Smooth muscle cell of trachea (primary cell): ENCODE data around the gene ANKRD13B. TPM values are rescaled to one million over a fixed set of nuclear protein-coding genes. Genes with fewer than 3 reads are reported as not detected.

ENCODE experiments used
- total RNA-seq: library from RNA; depleted of rRNA; stranded (reverse); fragments of >200 nt; gene quantifications from 2 replicates; pipeline ENCODE4 v1.2.1, GENCODE V29; 2014

The ANKRD13B gene
- total RNA-seq = 7.0 and 19.5 TPM in 2 replicates

DNA sequence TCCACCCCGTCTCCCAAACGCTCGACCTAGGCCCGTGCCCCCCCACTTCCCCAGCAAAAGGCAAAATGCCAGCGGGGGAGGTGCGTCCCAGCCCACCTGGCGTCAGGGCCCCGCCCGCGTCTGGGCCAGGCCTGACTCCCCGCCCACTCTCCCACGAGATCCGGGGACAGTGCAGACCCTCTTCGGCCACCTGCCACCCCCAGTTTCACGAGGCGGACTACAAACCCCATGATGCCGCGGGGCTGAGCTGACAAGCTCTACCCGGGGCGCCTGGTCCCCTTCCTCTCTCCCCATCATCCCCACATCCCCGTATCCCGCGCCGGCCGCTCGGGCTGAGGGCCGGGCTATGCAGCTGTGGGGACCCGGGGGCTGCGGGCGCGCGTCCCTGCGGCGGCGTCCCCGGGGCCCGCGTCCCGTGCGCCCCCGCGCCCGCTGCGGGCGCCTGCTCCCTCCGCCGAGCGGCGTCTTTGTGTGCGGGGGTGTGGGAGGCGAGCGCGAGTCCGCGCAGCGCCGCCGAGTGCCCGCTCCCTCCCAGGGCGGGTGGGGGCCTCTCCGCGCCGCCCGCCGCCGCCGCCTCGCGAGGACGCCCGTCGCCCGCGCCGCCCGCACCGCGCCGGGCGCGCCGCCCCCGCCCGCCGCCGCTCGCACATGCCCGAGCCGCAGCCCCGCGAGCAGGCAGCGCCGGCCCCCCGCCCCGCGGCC is at the start of gene ANKRD13B:
Gene ANKRD13B, plus strand, starts transcription at position 283 of the 702 bp plus-strand sequence. CDS start 490 bp downstream, outside the sequence.

DNA sequence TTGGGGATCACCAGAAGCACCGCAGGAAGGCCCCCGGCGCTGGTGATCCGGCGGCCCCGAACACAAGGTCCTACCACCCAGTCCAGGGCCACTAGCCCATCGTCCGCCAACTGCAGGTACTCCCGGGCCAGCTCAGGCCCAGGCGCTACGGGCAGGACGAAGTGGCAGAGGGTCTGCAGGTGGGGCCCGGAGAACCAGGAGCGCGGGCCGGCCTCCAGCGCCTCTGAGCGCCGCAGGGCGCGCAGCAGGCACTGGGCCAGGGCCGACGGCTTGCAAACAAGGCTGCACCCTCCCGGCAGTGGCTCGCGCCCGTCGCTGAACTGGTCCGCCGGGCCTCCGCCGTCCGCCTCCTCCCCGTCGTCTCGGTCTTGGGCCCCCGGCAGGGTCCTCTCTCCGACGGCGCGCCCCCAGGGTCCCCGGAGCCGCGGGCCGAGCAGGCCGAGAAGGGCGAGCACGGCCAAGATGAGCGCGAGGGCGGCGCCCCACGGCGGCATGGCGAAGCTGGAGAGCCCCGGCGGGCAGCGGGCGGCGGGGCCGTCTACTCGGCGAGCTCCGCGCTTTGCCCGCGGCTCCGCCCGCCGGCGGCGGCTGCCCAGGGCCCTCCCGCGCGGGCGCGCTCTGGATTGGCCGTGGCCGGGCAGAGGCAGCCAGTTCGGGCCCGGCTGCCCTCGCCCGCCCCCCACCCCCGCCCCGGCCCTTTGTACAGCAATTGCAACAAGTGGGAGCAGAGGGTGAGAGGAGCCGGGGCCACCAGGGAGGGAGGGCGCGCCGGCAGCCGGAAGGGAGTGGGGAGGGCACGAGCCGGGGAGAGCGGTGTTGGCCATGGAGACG is 26.2 kb upstream of the ANKRD13B start, which contains the start of gene ABHD15:
Gene ABHD15, minus strand, starts transcription at position 565 of the 831 bp plus-strand sequence. Its CDS starts 71 bp downstream, at position 494.

DNA sequence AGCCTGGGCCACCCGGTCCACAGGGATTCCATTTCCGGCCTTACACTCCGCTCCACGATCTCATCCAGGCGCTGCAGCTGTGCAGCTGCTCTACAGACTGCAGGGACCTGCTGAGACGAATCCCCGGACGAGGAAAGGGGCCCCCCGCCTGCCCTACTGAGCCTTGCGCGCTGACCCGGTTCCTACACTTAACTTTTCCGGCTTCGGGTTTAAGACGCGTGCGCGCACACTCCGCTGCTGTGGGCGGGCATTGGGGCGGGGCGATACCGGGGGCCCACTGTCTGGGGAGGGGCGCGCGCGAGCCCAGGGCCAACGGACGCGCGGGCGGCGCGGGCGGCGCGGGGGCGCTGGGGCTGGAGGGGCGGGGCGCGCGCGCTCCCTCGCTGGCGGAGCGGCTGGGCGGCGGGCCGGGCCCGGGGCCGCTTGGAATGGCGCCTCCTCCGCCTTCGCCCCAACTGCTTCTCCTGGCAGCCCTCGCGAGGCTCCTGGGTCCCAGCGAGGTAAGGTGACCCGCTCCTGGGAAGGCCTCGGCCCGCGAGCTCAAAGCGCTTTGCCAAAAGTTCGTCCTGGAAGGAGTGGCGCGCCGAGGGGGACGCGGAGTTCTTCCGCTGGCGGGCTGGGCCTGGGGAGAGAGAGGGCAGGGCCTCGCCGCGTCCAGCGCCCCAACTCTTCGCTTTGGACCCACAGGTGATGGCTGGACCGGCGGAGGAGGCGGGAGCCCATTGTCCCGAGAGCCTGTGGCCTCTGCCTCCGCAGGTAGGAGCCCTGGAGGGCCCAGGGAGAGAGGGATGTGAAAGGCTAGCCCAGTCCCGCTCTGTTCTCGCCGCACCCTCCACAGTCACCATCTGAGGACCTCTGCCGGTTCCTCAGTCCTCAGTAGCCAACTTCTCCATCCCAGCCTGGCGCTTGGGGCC is 24.3 kb upstream of the ANKRD13B start, which contains the start of gene TP53I13:
Gene TP53I13, plus strand, starts transcription at position 371 of the 914 bp plus-strand sequence. Its CDS starts 58 bp downstream, at position 429.

DNA sequence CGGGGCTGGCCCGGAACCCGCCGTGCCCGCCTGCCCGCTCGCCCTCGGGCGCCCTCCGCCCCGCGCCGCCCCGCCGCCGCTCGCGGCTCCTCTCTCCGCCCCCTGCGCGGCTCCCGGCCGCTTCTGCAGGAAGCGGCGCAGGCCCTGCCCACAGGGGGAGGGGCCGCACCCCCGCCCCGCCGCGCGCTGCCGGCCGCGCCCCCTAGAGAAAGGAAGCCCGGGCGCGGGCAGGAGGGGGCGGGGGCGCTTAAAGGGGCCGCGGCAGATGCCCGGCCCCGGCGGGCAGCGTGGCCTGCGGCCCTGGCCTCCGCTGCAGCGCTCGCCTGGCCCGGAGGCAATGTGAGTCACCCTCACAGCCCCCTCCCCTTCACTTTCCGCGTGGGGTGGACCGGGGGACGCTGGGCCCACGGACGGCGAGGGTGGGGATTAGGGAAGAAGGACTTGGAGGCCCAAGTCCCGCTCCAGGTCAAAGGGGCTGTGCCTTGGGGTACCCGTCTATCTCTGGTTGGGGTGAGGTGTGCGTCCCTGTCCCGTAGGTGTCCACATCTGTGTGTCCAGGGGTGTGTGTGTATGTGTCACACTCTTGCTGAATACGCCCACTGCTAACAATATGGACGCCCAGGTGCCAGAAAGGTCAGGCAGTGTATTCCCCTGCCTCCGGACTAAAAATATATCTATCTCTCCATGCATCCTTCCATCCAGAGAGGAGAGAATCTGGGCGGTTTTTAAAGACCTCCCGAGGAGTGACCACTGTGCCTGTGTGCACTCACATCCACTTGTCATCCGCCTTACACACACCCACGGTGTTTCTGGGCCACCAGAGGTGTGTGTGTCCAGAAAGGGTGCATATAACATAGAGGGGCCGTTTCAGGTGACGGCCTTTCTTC is 3.2 kb upstream of the ANKRD13B start, which contains the start of gene GIT1:
Gene GIT1, minus strand, starts transcription at position 125 of the 887 bp plus-strand sequence. CDS start 270 bp downstream, outside the sequence.

DNA sequence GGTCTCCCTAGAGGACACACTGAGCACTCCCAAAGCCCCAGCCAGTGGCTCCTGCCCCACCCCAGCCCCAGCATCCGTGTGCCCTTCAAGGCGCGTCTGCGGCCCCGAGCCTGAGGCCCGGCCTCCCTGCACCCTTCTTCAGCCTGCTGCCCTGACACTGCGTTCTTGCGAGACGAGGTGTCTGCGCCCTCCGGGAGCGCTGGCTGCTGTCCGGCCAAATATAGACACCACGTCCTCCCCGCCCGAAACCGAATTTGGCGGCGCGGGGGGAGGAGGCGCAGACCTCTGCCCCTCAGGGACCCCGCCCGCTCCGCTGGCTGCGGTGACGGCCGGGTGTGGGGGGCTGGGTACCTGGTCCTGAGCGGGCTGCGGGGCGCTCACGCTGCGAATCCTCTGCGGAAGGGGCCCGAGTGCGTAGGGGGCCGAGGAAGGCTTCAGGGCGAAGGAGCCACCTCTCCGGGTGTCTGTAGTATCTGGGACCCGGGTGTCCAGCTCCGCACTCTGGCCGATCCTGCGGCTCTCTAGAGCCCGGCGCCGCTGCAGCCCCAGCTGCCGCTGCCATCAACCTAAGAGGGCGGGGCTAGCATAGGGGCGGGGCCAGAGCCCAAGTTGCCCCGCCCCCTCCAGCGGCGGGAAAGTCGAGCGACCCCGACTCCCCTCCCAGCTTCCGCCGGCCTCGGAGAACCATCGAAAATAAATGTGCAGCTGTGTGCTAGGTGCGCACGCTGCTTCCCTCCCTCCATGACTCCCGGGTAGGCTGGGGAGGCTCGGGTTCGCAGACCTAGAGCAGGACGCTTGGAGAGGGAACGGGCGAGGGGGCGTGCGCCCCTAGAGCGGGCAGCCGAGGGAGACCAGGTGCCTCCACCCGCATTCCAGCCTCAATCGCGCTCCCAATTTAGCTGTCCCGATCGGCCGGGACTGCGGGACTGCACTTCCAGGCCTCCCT is 29.7 kb downstream of the ANKRD13B start, which contains the start of gene CORO6:
Gene CORO6, minus strand, starts transcription at position 576 of the 946 bp plus-strand sequence. CDS start 1,491 bp downstream, outside the sequence.

Other genes with a start within 250 kb of the ANKRD13B start
- 57.6 and 65.6 TPM in 2 replicates for gene TAOK1, start 202.8 kb upstream of the ANKRD13B start, total RNA-seq
- gene ABHD15, start 26.1 kb upstream of the ANKRD13B start, total RNA-seq = 11.1 and 19.7 TPM in 2 replicates
- 52.7 and 80.1 TPM in 2 replicates for gene TP53I13, start 24.4 kb upstream of the ANKRD13B start, total RNA-seq
- gene GIT1, start 3.5 kb upstream of the ANKRD13B start, total RNA-seq = 23.0 and 31.9 TPM in 2 replicates
- gene CORO6, start 29.8 kb downstream of the ANKRD13B start, total RNA-seq = 12.1 and 21.3 TPM in 2 replicates